ELR (cell line): ENCODE data around the gene KATNAL1.
A peak's percentile ranks its signal among the peaks of the same experiment; 100 is the strongest.

ENCODE experiments used
- DNase-seq: peaks from one replicate; pipeline ENCODE4 v3.0.0-alpha.2; 2015; ENCODE audit warnings: low read depth

Gene KATNAL1

DNA sequence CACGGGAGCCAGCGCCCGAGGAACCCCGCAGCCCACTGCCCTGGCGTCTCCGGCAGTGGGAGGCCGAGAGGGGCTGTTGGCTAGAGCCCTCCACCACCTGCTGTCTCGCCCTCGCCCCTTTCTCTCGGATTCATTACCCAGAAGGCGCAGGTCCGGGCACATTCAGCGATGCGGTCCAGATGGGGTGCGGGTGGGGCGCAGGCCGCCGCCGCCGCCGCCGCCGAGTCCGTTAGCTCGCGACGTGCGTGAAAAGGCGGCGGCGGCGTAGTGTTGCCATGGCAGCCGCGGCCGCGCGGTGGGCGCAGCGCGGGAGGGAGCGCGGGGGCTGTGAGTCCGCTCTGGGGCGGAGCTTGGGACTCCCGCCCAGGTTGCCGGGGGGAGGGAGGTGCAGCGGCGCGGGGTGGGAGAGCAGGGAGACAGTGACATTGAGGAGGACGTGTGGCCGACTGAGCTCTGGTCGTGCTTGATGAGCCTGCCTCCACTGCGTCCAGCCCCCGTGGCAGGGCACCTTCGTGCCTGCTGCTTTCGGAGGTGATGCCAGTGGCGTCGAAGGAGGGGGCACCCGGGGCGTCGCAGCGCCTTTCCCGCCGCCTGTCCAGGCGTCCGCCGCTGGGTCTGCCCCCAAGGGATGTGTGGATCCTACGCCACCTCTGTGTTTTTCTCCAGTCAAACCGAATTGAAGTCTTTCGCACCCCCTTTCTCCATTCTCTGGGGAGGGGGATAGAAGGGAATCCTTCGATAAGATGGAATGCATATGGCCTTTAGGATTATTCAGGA is at the start of gene KATNAL1:
TSS of gene KATNAL1 (minus strand) at position 358 of the 777 bp plus-strand sequence. CDS start 23,774 bp downstream, outside the sequence.
- peak; percentile 87 for DNase-seq

DNA sequence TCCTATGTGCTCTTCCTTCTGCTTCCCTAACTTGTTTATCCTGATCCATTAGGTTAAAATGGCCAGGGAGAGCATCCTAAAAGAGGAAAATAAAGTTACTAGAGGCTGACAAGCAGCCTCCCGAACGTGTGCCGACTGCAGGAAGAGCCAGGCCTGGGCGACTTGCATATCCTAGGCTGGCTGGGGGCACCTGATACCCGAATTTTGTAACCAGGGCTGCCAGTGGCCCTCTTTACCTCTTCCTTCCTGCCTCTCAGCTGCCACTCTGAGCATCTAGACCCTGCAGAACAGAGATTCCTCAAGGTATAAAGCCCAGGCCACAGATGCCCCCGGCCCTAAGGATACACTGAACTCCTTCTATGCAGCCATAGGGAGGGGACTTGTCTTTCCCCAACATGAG is 48.5 kb upstream of the KATNAL1 start:
- DNase-seq: no peak

GRCh38 chr13:30355384-30355699 is 48.0 kb upstream of the KATNAL1 start:
- no peak for DNase-seq

DNA sequence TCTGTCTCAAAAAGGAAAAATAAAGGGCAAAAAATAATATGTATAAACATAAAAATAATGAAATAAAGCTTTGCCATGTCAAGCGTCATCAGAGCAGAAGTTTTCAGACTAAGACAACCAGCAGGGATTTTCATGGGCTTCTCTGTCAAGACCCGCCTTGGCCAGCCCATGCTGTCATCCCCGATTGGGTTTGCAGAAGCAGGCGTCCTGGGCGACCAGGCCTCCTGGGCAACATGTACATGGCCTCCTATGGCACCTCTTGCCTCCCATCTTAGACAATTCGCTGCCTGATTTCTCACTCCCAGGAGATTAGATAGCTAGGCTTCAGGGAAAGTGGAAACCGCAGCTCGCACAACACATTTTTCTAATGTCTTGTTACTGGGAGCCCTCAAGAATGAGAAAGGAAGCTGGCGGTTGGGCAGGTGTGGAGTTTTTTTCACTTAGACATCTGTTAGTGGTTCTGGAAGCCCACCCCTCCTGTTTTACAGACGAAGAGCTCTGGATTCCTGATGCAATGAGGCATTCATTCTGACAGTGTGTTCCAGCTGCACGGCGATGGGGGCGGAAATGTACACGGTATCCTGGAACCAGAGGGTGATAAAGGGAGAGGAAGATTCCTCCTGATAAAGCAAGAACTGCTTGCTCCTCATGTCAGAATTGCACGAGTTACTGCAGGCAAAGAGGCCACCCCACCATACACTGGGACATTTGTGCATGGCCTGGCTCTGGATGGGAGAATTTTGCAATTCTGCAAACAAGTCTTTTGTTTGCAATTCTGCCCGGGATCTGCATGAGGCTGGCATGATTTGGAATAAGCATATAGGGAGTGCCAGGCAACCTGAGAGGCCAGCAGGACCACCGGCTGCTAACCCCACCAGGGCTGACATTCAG is 47.4 kb upstream of the KATNAL1 start:
- DNase-seq: no peak

GRCh38 chr13:30353471-30354215 is 46.3 kb upstream of the KATNAL1 start:
- DNase-seq: no peak

DNA sequence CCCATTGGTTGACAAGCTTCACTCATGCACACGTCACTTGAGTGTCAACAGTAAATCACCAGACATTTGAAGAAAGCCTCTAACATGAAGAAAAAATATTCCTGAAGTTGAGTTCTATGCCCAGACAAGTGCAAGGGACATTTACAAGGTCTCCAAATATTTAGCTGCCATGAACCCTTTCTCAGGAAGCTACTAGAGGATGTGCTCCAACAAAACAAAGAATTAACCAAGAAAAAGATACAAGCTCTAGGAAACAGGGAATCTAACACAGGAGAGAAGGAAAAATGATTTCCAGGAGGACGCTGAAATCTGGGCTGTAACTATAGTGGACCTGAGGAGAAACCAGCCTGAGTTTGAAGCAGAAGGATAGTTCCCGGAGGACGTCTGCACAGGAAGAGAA is 45.7 kb upstream of the KATNAL1 start:
- no peak for DNase-seq

DNA sequence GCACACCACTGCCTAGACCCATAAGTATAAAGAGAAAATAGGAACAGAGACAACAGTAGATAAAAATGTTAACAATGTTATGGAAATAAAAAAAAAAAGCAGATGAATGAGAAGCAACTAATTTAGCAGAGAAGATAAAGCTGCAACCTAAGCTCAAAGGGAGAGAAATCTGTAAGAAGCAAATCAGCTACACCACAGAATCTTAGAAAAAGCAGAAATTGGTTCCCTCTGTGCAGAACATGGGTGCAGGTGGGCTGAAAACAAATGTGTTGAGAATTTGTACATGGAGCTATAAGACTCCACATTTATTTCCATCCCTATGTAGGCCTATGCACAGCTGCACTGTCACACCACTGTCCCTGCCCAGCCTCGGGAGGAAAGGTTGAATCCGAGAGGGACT is 44.8 kb upstream of the KATNAL1 start:
- DNase-seq: no peak

DNA sequence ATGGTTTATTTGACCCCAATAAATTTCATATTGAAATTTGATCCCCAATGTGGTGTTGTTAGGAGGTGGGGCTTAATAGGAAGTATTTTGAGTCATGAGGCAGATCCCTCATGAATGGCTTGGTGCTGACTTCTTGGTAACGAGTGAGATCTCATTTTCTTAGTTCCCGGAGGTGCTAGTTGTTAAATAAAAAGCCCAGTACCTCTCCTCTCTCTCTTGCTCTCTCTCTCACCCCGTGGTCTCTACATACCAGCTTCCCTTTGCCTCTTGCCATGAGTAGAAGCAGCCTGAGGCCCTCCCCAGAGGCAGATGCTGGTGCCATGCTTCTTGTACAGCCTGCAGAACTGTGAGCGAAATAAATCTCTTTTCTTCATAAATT is 39.4 kb upstream of the KATNAL1 start:
- DNase-seq: no peak

GRCh38 chr13:30346153-30346788 is 38.9 kb upstream of the KATNAL1 start:
- no peak for DNase-seq

DNA sequence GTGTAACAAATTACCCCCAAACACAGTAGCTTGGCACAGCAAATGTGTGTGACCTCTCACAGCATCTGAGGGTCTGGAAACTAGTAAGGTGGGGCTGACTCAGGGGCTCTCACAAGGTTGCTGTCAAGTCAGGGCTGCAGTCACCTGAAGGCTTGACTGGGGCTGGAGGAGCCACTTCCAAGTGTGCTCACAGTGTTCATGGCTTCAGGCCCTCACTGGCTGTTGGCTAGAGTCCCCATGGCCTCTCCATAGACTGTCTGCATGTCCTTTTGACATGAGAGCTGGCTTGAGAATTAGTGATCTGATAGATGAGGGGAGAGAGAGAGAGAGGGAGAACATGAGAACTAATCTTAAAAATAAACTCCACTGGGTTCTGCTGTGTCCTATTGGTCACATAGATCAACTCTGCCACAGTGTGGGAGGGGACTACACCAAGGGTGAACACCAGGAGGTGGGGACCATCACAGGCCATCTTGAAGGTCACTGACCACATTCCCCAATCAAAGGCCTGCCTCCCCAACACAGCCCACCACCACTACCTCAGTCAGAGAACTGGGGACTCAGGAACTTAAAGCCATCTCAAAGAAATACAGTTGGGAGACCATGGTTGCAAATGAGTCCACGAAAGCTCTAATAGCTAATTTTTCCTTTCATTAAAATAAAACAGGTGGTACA is 38.2 kb upstream of the KATNAL1 start:
- DNase-seq: no peak

GRCh38 chr13:30341815-30342570 is 34.6 kb upstream of the KATNAL1 start:
- DNase-seq: peak; percentile 92

DNA sequence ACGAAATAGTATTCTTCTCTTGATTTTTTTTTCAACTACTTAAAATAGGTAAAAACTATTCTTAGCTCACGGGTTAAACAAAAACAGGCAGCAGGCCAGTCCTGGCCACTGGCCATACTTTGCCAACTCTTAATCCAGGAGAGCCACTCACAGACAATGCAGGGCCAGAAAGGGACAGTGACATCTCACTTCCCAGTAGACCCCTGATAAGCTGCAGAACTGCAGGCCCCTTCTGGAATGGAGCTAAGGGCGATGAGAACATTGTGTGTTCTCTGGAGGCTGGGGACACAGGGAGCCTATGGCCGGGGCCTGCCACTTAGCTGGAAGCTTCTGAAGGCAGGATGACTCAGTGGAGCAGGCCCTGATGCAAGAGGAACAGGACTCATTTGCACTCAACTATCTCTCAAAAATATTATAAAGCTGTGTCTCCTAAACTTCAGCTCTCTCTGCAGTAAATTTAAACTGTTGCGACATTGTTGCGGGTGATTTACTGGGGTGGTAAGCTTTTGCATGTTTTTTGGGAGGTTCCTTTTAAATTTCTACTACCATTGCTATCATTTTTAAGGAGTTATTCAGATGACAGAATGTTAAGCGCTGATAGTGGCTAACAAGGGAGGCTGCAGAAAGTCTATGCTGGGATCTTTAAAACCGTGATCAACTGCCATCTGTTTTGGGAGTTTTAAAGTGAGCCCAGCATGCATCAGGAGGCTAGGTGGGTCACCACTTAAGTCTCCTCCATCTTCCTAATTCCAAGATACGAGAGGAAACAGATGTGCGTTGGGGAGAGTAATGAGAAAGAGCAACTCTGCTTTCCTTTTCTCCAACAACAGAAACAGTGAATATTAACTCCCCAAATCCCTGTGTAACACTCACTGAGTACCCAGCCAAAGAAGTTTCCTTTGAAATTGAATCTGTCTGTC is 33.2 kb upstream of the KATNAL1 start:
- DNase-seq: peak; percentile 85

DNA sequence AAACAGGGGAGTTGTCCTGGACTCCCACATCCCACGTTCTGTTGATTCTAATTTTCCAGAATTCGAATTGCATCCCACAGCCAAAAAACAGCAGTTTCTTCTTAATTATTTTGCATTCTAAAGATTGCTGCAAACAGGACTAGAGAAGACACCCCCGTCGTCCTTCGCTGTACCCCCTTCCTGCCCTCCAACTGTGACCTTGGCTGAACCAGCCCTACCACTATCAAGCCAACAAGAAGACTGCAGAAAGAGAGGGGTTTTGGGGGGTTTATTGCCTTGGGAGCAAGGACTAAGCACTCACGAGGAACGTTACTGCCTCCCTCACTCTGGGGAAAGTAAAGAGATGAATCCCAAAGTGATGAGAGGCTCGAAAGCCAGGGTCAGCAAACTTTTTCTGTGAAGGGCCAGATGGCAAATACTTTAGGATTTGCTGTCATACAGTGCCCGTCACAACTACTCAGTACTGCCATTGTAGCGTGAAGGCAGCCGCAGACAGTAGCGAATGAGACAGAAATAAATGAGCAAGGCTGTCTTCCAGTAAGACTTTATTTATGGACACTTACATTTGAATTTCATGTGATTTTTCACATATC is 32.5 kb upstream of the KATNAL1 start:
- no peak for DNase-seq

DNA sequence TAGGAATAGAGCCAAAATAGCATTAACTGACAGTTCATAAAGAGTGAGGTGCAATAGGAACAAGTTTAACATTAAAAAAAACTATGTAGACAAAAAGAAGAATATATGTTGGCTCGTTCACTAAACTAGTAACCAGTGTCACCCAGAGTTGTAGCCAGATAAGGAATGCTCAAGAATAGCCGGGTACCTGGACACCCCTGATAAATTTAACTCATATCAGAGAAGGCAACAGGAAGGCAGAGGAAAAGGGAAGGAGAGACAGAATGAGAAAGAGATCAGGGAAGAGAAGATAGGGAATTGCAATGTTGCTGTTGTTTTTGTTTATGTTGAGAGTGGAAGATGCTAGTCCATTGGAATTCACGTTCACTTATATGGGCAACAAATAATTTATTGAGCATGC is 31.6 kb upstream of the KATNAL1 start:
- DNase-seq: no peak

- DNase-seq: peak; percentile 68
Observed at GRCh38 chr13:30338331-30338851, 31.0 kb upstream of the KATNAL1 start.

DNA sequence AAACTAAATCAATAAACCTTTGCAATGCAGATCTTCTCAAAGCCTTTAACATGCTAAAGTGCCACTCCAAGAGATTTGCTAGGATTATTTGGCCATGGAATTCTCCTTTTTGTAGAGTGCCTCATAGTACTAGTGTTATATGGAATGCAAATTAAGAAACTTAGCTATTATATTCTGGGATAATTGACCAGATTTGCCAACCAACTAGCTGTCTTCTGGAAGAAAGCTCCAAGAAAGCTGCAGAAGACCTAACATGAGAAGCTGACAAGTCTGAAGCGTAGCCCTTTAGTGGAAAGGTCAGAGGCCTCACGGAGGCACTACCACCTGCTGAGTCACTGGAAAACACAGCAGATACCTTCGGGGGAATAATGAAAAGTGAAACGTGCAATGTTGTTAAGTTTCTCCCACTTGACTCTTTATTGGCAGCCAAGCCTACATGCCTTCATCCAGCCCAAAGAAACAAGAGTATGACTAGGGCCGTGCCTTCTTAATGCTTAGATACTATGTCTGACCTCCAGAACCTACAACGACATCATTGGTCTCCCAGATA is 29.8 kb upstream of the KATNAL1 start:
- DNase-seq: no peak

DNA sequence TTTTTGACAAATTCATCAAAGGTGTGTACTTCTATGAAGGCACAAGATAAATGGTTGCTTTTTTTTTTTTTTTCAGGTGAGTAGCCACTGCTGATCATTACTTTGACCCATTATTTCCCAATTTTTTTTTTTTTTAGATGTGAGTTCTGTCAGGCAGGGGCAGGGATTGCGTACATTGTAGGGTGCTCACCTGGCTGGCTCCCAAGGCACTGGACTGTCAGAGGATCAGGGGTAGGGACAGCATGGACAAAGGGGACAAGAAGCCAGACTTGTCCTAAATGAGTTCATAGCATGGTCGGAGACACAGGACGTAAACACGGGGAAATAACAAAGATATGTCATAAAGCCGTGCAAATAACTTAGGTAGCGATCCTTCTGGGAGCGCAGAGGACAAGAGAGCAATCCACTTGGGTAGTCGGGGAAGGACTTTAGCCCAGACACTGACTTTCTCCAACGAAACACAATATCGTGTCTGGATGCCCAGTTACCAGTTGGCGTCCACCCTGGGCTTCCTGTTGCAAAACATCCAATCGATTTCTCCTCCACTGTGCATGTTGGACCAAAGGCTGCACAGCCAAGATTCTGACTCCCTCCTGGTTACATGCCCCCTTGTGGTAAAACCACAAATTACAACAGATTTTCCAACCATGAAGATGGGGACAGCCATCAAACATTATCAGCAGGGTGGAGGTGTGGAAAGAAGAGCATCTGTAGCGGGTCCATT is 27.5 kb upstream of the KATNAL1 start:
- DNase-seq: peak; percentile 61

GRCh38 chr13:30333616-30334015 is 26.3 kb upstream of the KATNAL1 start:
- no peak for DNase-seq
